Central memory CD4-positive, alpha-beta T cell (primary cell): ENCODE measurements around the gene AQP12B.

Experiments used
- DNase-seq: peaks from one replicate; pipeline ENCODE4 v3.0.0; 2022

AQP12B gene

DNA sequence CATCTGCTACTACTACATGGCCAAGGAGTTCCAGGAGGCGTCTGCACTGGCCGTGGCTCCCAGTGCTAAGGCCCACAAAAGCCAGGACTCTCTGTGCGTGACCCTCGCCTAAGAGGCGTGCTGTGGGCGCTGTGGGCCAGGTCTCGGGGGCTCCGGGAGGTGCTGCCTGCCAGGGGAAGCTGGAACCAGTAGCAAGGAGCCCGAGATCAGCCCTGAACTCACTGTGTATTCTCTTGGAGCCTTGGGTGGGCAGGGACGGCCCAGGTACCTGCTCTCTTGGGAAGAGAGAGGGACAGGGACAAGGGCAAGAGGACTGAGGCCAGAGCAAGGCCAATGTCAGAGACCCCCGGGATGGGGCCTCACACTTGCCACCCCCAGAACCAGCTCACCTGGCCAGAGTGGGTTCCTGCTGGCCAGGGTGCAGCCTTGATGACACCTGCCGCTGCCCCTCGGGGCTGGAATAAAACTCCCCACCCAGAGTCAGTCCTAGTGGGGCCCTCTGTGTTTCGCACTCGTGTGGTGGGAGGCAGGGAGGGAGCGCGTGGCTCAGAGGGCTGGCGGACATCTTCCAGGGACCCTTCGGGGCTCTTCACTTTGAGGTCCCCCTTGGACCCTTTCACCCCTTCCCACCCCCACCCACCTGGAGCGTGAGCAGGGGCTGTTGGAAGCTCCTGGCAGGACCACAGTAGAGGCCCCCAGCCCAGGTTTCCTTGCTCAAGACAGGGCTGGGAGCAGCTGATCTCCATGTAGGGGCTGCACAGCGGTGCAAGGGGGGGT is 51.7 kb downstream of the AQP12B start:
- no peak for DNase-seq

DNA sequence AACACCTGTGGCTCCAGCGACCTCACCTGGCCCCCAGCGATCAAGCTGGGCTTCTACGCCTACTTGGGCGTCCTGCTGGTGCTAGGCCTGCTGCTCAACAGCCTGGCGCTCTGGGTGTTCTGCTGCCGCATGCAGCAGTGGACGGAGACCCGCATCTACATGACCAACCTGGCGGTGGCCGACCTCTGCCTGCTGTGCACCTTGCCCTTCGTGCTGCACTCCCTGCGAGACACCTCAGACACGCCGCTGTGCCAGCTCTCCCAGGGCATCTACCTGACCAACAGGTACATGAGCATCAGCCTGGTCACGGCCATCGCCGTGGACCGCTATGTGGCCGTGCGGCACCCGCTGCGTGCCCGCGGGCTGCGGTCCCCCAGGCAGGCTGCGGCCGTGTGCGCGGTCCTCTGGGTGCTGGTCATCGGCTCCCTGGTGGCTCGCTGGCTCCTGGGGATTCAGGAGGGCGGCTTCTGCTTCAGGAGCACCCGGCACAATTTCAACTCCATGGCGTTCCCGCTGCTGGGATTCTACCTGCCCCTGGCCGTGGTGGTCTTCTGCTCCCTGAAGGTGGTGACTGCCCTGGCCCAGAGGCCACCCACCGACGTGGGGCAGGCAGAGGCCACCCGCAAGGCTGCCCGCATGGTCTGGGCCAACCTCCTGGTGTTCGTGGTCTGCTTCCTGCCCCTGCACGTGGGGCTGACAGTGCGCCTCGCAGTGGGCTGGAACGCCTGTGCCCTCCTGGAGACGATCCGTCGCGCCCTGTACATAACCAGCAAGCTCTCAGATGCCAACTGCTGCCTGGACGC is 52.5 kb downstream of the AQP12B start:
- DNase-seq, result no peak

DNA sequence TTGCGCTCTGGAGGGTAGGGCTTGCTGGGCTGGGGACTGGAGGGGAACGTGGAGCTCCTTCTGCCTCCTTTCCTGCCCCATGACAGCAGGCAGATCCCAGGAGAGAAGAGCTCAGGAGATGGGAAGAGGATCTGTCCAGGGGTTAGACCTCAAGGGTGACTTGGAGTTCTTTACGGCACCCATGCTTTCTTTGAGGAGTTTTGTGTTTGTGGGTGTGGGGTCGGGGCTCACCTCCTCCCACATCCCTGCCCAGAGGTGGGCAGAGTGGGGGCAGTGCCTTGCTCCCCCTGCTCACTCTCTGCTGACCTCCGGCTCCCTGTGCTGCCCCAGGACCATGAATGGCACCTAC is 53.1 kb downstream of the AQP12B start:
- DNase-seq, result no peak

DNA sequence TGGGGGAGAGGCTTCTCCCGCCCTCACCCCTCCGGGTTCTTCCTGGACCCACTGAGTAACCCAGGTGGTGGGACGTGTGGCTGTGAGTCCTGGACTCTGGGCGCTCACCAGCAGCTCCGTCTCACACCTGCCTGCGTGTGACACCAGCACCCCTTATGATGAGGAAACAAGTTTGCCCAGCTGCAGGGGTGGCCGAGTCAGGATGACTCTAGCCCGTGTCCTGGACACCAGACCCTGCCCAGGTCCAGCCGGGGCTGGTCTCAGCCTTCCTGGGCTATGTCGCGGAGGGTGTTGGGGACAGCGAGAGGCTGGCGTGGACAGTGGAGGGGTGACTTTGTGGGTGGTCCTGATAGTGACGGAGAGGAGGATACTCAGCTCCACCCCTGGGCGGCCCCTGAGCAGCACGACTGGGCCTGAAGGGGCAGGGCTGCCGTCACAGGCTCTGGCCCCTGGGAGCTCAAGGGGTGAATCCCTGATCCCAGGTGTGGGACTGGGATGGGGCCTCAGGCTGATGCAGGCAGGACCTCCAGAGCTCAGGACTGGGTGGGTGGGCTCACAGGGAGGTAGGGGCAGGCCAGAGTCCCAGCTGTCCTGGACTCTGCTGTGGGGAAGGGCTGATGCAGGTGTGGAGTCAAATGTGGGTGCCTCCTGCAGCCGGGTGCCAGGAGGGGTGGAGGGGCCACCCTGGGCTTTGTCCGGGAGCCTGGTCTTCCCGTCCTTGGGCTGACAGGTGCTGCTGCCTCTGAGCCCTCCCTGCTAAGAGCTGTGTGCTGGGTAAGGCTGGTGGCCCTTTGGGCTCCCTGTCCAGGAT is 53.7 kb downstream of the AQP12B start:
- DNase-seq, result no peak

DNA sequence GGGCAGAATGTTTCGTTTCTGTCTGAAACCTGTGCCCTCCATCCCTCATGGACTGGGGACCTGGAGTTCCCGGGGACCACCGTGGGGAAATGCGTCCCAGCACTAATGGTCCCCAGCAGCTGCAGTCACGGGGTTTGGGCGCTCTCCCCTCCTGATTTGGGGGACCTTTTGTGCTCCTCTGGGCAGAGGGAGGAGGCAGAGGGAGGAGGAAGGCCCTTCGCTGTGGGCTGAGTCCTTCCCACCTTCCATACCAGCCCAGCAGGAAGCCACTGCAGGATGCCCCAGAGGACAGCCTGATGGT is 54.2 kb downstream of the AQP12B start:
- DNase-seq, result no peak

DNA sequence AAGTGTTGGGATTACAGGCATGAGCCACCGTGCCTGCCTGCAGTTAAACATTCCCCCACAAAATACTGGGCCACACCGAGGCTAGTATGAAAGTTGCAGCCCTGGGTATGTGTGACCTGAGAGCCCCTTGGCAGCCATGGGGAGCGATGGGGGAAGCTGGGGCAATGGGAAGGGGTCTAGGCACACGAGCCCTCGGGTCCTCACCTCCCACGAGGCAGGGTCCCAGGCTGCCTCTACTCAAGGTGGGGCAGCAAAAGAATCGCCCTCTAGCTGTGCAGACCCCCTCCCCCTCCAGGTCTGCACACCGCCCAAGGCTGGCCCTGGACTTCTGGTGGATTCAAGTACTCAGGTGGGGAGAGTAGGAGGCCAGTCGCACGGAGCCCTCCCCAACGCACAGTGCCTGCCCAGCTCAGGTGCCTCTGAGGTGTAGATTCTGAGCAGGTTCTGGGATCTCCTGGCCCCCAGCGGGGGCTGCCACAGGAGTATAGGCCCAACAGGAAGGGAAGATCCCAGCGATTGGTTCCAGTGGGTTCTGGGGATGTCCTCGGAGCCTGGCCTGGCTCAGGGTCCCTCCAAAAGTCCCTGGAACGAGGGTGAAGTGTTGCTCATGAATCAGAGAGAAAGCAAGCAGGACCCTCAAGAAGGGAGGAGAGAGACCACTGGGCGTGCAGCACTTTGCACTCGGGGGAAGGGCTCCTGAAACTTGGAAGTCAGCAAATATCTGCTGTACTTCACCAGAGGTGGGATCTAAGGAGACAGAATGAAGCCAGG is 54.8 kb downstream of the AQP12B start:
- no peak for DNase-seq

DNA sequence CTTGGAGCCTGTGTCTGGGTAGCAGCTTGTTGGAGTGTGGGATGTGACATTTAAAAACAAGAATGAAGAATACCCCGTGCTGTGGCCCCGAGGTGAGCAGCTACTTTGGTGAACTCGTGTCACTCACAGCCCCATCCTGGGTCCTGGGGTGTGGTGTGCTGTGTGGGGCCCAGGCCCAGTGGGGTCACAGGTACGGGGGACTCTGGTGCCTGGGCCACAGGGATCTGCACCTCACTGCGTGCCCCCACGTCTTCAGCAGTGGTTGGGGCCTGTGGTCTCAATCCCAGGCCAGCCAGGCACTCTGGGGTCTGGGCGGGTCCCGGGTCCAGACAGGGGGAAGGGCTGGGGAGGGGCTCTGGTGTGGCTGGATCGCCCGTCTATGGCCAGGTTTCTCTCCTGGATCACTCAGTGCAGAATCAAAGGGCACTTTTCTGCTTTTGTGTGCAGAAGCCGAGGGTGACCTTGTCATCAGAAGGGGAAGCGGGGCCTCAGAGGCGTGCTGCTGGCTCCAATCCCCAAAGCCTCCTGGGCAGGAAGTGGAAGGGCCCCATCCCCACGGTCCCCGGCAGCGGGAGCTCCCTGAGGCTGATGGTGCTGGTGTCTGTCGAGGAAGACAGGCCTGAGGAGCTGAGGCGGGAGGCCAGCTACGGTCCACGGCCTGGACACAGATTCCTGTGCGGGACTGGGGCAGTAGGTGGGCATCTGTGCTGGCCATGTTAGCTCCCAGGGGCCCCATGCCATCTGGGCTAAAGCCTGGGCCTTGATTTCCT is 56.0 kb downstream of the AQP12B start:
- no peak for DNase-seq
